Measurements from ENCODE around the gene ANKRD24. TPM values are rescaled to one million over a fixed set of nuclear protein-coding genes. Genes with fewer than 3 reads are reported as not detected.

ANKRD24 gene
- polyA plus RNA-seq, 1 of the 3 experiments (the other 2 are of a cell fraction): 0.87 TPM

GRCh38 chr19:4197228-4197624 is 14.7 kb downstream of the ANKRD24 start:
- peaks cover 71% of the 10 kb centered on the region for H3K27me3 ChIP-seq (ENCODE audit: insufficient read depth)
- ChIA-PET POLR2A (no interaction called here), CTCF (no interaction called here)
- no peaks in the 10 kb centered on the region for H4K20me1 ChIP-seq (ENCODE audit: insufficient read depth)
- H3K4me2 ChIP-seq: no peak overlapping the region
- no peaks in the 10 kb centered on the region for H3K4me1 ChIP-seq (ENCODE audit: control insufficient read depth in 1 of 2, insufficient read depth in 2 of 2, low read depth in 1 of 2, low read length in 1 of 2)
- H2AFZ ChIP-seq (ENCODE audit: low read depth): no peak overlapping the region
- TF ChIP-seq, protein P1, sequence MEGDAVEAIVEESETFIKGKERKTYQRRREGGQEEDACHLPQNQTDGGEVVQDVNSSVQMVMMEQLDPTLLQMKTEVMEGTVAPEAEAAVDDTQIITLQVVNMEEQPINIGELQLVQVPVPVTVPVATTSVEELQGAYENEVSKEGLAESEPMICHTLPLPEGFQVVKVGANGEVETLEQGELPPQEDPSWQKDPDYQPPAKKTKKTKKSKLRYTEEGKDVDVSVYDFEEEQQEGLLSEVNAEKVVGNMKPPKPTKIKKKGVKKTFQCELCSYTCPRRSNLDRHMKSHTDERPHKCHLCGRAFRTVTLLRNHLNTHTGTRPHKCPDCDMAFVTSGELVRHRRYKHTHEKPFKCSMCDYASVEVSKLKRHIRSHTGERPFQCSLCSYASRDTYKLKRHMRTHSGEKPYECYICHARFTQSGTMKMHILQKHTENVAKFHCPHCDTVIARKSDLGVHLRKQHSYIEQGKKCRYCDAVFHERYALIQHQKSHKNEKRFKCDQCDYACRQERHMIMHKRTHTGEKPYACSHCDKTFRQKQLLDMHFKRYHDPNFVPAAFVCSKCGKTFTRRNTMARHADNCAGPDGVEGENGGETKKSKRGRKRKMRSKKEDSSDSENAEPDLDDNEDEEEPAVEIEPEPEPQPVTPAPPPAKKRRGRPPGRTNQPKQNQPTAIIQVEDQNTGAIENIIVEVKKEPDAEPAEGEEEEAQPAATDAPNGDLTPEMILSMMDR (IDR thresholded peaks at IDR 0.05): no peak
- no peak for TF ChIP-seq MXI1 (IDR thresholded peaks at IDR 0.05; ENCODE audit: low read depth, low read length)
- TF ChIP-seq TCF12 (IDR thresholded peaks at IDR 0.05): no peak
- TF ChIP-seq TEAD4 (IDR thresholded peaks at IDR 0.05; ENCODE audit: borderline replicate concordance, insufficient read depth): no peak
- TF ChIP-seq SMC3 (IDR thresholded peaks at IDR 0.05; ENCODE audit: low read depth, low read length): no peak
- H3K79me2 ChIP-seq (ENCODE audit: insufficient read depth): no peaks in the 10 kb centered on the region
- no peak overlapping the region for H3K9ac ChIP-seq
- H3K9me2 ChIP-seq: no peaks in the 10 kb centered on the region
- H3F3A ChIP-seq (replicated peaks; ENCODE audit: insufficient read depth): peaks cover 2% of the 10 kb centered on the region
- no peak overlapping the region for H3K4me3 ChIP-seq (ENCODE audit: low read depth in 2 of 2, low read length in 1 of 2)
- no peak for DNase-seq
- WGBS (ENCODE audit: low lambda C conversion rate): 38% methylated on average over 5 of the region's 5 CpGs
- H3K9me3 ChIP-seq: no peaks in the 10 kb centered on the region
- H3K36me3 ChIP-seq (replicated peaks in 1 of 2; ENCODE audit: control insufficient read depth in 1 of 2, insufficient read depth in 2 of 2, low read length in 1 of 2): no peaks in the 10 kb centered on the region
- no peak overlapping the region for H3K27ac ChIP-seq (ENCODE audit: low read depth in 2 of 2, low read length in 1 of 2)

GRCh38 chr19:4197625-4198466 is 15.4 kb downstream of the ANKRD24 start:
- peak; percentile 81 for DNase-seq
- H3K27me3 ChIP-seq (ENCODE audit: insufficient read depth): peaks cover 77% of the 10 kb centered on the region
- no peaks in the 10 kb centered on the region for H3K9me2 ChIP-seq
- no peak overlapping the region for H3K4me2 ChIP-seq
- POLR2A ChIA-PET: no interaction called here
- no peak overlapping the region for H2AFZ ChIP-seq (ENCODE audit: low read depth)
- H3K9ac ChIP-seq: no peak overlapping the region
- no peaks in the 10 kb centered on the region for H3K9me3 ChIP-seq
- WGBS (ENCODE audit: low lambda C conversion rate): 10% methylated on average over 41 of the region's 70 CpGs
- no peak overlapping the region for H3K4me3 ChIP-seq (ENCODE audit: low read depth in 2 of 2, low read length in 1 of 2)
- H3F3A ChIP-seq (replicated peaks; ENCODE audit: insufficient read depth): peaks cover 2% of the 10 kb centered on the region
- no peaks in the 10 kb centered on the region for H3K79me2 ChIP-seq (ENCODE audit: insufficient read depth)
- H3K27ac ChIP-seq (ENCODE audit: low read depth in 2 of 2, low read length in 1 of 2): no peak overlapping the region
- no peaks in the 10 kb centered on the region for H3K36me3 ChIP-seq (replicated peaks in 1 of 2; ENCODE audit: control insufficient read depth in 1 of 2, insufficient read depth in 2 of 2, low read length in 1 of 2)
- no peaks in the 10 kb centered on the region for H4K20me1 ChIP-seq (ENCODE audit: insufficient read depth)
- H3K4me1 ChIP-seq (ENCODE audit: control insufficient read depth in 1 of 2, insufficient read depth in 2 of 2, low read depth in 1 of 2, low read length in 1 of 2): no peaks in the 10 kb centered on the region
- CTCF ChIA-PET: interaction anchor here (0.7 to 1.5 kb wide), 3 partner anchors 11 to 58 kb away, joined by 3 to 5 read pairs (median 4); no protein-coding TSS in a partner anchor
- TF ChIP-seq TEAD4 (IDR thresholded peaks at IDR 0.05; ENCODE audit: borderline replicate concordance, insufficient read depth): no peak
- TF ChIP-seq MXI1 (IDR thresholded peaks at IDR 0.05; ENCODE audit: low read depth, low read length): no peak
- no peak for TF ChIP-seq EZH2phosphoT487 (IDR thresholded peaks at IDR 0.05; ENCODE audit: borderline replicate concordance, low read depth)
- no peak for TF ChIP-seq RFX5 (IDR thresholded peaks at IDR 0.05; ENCODE audit: low read length)
- TF ChIP-seq, protein P2, sequence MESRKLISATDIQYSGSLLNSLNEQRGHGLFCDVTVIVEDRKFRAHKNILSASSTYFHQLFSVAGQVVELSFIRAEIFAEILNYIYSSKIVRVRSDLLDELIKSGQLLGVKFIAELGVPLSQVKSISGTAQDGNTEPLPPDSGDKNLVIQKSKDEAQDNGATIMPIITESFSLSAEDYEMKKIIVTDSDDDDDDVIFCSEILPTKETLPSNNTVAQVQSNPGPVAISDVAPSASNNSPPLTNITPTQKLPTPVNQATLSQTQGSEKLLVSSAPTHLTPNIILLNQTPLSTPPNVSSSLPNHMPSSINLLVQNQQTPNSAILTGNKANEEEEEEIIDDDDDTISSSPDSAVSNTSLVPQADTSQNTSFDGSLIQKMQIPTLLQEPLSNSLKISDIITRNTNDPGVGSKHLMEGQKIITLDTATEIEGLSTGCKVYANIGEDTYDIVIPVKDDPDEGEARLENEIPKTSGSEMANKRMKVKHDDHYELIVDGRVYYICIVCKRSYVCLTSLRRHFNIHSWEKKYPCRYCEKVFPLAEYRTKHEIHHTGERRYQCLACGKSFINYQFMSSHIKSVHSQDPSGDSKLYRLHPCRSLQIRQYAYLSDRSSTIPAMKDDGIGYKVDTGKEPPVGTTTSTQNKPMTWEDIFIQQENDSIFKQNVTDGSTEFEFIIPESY (IDR thresholded peaks at IDR 0.05; ENCODE audit: borderline replicate concordance, low read depth): no peak
- TF ChIP-seq TCF12 (IDR thresholded peaks at IDR 0.05): no peak
- TF ChIP-seq ELF1 (IDR thresholded peaks at IDR 0.05): no peak
- no peak for TF ChIP-seq SIN3A (IDR thresholded peaks at IDR 0.05; ENCODE audit: borderline replicate concordance, low read depth, low read length)
- no peak for TF ChIP-seq POLR2AphosphoS5 (IDR thresholded peaks at IDR 0.05; ENCODE audit: low read depth, low read length)
- no peak for TF ChIP-seq NRF1 (IDR thresholded peaks at IDR 0.05; ENCODE audit: low read depth, low read length)
- no peak for TF ChIP-seq YY1 (IDR thresholded peaks at IDR 0.05; ENCODE audit: low read depth)
- no peak for TF ChIP-seq SMC3 (IDR thresholded peaks at IDR 0.05; ENCODE audit: low read depth, low read length)
- TF ChIP-seq FOSL2 (IDR thresholded peaks at IDR 0.05; ENCODE audit: borderline replicate concordance, low read depth): no peak
- no peak for TF ChIP-seq FOXJ3 (CRISPR knock-in tag; IDR thresholded peaks at IDR 0.05)
- TF ChIP-seq FOXM1 (IDR thresholded peaks at IDR 0.05; ENCODE audit: low read depth): no peak
- no peak for TF ChIP-seq GABPA (IDR thresholded peaks at IDR 0.05; ENCODE audit: low read depth)
- TF ChIP-seq USF2 (IDR thresholded peaks at IDR 0.05; ENCODE audit: borderline replicate concordance, low read depth, low read length): no peak
- TF ChIP-seq, protein P3, sequence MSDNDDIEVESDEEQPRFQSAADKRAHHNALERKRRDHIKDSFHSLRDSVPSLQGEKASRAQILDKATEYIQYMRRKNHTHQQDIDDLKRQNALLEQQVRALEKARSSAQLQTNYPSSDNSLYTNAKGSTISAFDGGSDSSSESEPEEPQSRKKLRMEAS (IDR thresholded peaks at IDR 0.05; ENCODE audit: low read depth): no peak

Measured in SK-N-SH (cell line).